Measurements from ENCODE around the gene AGBL4.

DNA sequence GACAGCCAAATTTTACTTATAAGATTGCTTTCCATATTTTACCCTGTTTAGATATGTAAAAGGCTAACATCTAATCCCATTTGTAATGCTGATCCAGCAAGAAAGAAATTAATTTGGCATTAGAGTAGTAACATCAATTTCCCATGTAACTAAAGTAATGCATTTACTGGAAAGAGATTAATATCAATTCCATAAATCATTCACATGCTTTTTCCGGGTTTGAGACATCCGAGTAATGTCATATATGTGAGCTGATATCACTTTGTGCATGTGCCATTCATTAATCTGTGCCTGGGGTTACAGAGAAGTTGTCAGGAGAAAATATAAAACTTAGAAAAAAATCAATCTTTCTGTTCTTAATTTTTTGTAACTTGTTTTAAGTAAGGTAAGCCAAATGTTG is 206.1 kb downstream of the AGBL4 start:
- TF ChIP-seq FOXP2 (optimal IDR thresholded peaks at IDR 0.05; ENCODE audit: borderline replicate concordance, extremely low read depth, extremely low read length, insufficient read depth) (no peak), POLR2AphosphoS5 (IDR thresholded peaks at IDR 0.05; ENCODE audit: low read depth, low read length) (no peak), SIN3A (IDR thresholded peaks at IDR 0.05; ENCODE audit: borderline replicate concordance, insufficient read depth, low read length) (no peak), TAF1 (IDR thresholded peaks at IDR 0.05; ENCODE audit: borderline replicate concordance, insufficient read depth, low read length) (no peak)
- TF ChIP-seq, protein P1, sequence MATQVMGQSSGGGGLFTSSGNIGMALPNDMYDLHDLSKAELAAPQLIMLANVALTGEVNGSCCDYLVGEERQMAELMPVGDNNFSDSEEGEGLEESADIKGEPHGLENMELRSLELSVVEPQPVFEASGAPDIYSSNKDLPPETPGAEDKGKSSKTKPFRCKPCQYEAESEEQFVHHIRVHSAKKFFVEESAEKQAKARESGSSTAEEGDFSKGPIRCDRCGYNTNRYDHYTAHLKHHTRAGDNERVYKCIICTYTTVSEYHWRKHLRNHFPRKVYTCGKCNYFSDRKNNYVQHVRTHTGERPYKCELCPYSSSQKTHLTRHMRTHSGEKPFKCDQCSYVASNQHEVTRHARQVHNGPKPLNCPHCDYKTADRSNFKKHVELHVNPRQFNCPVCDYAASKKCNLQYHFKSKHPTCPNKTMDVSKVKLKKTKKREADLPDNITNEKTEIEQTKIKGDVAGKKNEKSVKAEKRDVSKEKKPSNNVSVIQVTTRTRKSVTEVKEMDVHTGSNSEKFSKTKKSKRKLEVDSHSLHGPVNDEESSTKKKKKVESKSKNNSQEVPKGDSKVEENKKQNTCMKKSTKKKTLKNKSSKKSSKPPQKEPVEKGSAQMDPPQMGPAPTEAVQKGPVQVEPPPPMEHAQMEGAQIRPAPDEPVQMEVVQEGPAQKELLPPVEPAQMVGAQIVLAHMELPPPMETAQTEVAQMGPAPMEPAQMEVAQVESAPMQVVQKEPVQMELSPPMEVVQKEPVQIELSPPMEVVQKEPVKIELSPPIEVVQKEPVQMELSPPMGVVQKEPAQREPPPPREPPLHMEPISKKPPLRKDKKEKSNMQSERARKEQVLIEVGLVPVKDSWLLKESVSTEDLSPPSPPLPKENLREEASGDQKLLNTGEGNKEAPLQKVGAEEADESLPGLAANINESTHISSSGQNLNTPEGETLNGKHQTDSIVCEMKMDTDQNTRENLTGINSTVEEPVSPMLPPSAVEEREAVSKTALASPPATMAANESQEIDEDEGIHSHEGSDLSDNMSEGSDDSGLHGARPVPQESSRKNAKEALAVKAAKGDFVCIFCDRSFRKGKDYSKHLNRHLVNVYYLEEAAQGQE (IDR thresholded peaks at IDR 0.05; ENCODE audit: insufficient read depth in 1 of 2, low read depth in 2 of 2, low read length in 2 of 2) = no peak
